ENCODE measurements around the gene TTLL3.

- TF ChIP-seq, protein P1, sequence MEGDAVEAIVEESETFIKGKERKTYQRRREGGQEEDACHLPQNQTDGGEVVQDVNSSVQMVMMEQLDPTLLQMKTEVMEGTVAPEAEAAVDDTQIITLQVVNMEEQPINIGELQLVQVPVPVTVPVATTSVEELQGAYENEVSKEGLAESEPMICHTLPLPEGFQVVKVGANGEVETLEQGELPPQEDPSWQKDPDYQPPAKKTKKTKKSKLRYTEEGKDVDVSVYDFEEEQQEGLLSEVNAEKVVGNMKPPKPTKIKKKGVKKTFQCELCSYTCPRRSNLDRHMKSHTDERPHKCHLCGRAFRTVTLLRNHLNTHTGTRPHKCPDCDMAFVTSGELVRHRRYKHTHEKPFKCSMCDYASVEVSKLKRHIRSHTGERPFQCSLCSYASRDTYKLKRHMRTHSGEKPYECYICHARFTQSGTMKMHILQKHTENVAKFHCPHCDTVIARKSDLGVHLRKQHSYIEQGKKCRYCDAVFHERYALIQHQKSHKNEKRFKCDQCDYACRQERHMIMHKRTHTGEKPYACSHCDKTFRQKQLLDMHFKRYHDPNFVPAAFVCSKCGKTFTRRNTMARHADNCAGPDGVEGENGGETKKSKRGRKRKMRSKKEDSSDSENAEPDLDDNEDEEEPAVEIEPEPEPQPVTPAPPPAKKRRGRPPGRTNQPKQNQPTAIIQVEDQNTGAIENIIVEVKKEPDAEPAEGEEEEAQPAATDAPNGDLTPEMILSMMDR (optimal IDR thresholded peaks at IDR 0.05 in 1 of 3, IDR thresholded peaks at IDR 0.05 in 1 of 3, conservative IDR thresholded peaks at IDR 0.05 in 1 of 3; ENCODE audit: extremely low read depth in 1 of 3, insufficient read depth in 2 of 3, low read length in 3 of 3), result peak in 1 of 3 experiments; percentile 22
- no peak for TF ChIP-seq EZH2 (IDR thresholded peaks at IDR 0.05; ENCODE audit: low read length)
Measured at GRCh38 chr3:9782770-9783169, 27.3 kb upstream of the TTLL3 start.
